Measurements from ENCODE around the gene MYBBP1A. TPM values are rescaled to one million over a fixed set of nuclear protein-coding genes. Genes with fewer than 3 reads are reported as not detected.

The MYBBP1A gene
- total and polyA plus RNA-seq, 2 of the 13 experiments (the other 11 are each of a cell fraction or from before 2014, with no cell fraction given) = 18.6 to 54.8 TPM

DNA sequence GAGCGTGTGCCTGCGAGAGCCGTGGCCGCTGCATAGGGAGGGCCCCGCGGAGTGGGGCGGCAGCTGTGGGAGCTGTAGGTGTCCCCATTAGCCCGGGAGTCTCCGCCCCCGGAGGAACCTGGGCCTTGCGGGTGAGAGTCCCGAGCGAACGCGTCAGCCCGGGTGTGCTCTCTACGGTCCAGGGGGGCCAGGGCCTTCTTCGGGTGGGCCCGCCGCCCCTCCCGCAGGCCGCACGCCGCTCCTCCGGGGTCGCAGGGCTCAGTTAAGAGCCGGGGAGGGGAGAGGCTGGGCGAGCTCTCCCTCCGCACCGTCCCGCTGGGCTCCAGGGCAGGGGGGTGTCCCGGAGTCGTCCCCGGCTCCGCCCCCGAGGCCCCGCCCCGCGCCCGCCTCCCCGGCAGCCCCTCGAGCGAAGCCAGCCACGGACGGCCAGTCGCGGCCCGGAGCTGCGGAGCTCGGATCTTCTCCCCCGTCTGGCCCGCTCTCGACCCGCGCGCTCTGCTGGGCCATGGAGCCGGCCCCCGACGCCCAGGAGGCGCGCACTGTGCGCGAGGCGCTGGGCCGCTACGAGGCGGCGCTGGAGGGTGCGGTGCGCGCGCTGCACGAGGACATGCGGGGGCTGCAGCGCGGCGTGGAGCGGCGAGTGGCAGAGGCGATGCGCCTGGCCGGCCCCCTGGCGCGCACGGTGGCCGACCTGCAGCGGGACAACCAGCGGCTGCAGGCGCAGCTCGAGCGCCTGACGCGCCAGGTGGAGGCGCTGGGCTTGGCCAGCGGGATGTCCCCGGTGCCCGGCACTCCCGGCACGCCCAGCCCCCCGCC lies 29.1 kb upstream of the MYBBP1A start, which contains the start of gene SMTNL2:
Gene SMTNL2 (plus strand): TSS at position 429 of the 816 bp plus-strand sequence. CDS start 77 bp downstream, at position 506.
- POLR2A ChIA-PET = interaction anchor here (1.3 to 1.7 kb wide), 3 partner anchors 16 to 29 kb away, joined by 3 to 5 read pairs (median 4); partner anchors contain the start of gene MYBBP1A
- H3K9me3 ChIP-seq (ENCODE audit: low read length) = no peaks in the 10 kb centered on the region
- in situ Hi-C loops (cut with HindIII; ENCODE audit: extremely low pct_ligation_motif_present, low pct_unique_long_range_greater_than_20kb) = no loop called here
- peak within 1 kb of the TSS; percentile 58 to 73 (median 61) for H3K4me3 ChIP-seq (replicated peaks in 1 of 3; ENCODE audit: insufficient read depth in 1 of 3, low read depth in 2 of 3, low read length in 3 of 3)
- 1% methylated on average over 13 of the region's 100 CpGs for WGBS (ENCODE audit: low lambda C conversion rate)
- H3K36me3 ChIP-seq (replicated peaks in 1 of 2; ENCODE audit: control insufficient read depth in 1 of 2, insufficient read depth in 2 of 2, low read length in 2 of 2) = no peaks in the 10 kb centered on the region
- H3K4me2 ChIP-seq (ENCODE audit: low read depth, low read length) = peak within 1 kb of the TSS; percentile 88
- BruUV-seq (replicated peaks) = no TSS peak
- H4K20me1 ChIP-seq (ENCODE audit: insufficient read depth, low read length) = no peaks in the 10 kb centered on the region
- peak within 1 kb of the TSS; percentile 34 for H3K9ac ChIP-seq (ENCODE audit: insufficient read depth, low read depth, low read length)
- ATAC-seq (peak; percentile 44), DNase-seq (ENCODE audit: low spot score) (no peak), FAIRE-seq (no peak)
- no peak within 1 kb of the TSS for H3K27ac ChIP-seq (ENCODE audit: extremely low read length, insufficient read depth, low read length)
- CTCF ChIA-PET (ENCODE audit: low intra/inter-chr PET ratio, low total read pairs) = interaction anchor here (2.8 kb wide), 1 partner anchor 18 kb away, joined by 13 read pairs; no protein-coding TSS in a partner anchor
- H3K4me1 ChIP-seq (ENCODE audit: insufficient read depth, low read length) = peaks cover 56% of the 10 kb centered on the region
- intact Hi-C loops (cut with micrococcal nuclease; ENCODE audit: unreplicated experiment) = no loop called here
- peaks cover 2 to 47% of the 10 kb centered on the region in 2 experiments; a peak in 4 of 5 replicates for H3K27me3 ChIP-seq (ENCODE audit: control insufficient read depth in 1 of 2, insufficient read depth in 2 of 2, low read length in 2 of 2)
- H2AFZ ChIP-seq (ENCODE audit: low read length) = no peak within 1 kb of the TSS
- H3K79me2 ChIP-seq (ENCODE audit: insufficient read depth, low read length) = no peaks in the 10 kb centered on the region
- TF ChIP-seq TBX2 (CRISPR knock-in tag; IDR thresholded peaks at IDR 0.05; ENCODE audit: borderline replicate concordance) = peak; percentile 19; the same call in 1 of the 2 replicates
- TF ChIP-seq MAX (IDR thresholded peaks at IDR 0.05) = peak; percentile 38; the same call in 1 of the 2 replicates
- 0 out of 2 replicates have a peak, but pooled peaks have one; percentile 5 for TF ChIP-seq ZNF761 (CRISPR knock-in tag; conservative IDR thresholded peaks at IDR 0.05)
- TF ChIP-seq PHF21A (CRISPR knock-in tag; IDR thresholded peaks at IDR 0.05) = no peak
- TF ChIP-seq AFF4 (CRISPR knock-in tag; IDR thresholded peaks at IDR 0.05) = no peak
- TF ChIP-seq MAZ (IDR thresholded peaks at IDR 0.05; ENCODE audit: borderline replicate concordance, low read depth, low read length) = no peak
- TF ChIP-seq MAZ (CRISPR knock-in tag; IDR thresholded peaks at IDR 0.05; ENCODE audit: low read depth) = peak; percentile 37; the same call in 1 of the 2 replicates
- TF ChIP-seq, protein P1, sequence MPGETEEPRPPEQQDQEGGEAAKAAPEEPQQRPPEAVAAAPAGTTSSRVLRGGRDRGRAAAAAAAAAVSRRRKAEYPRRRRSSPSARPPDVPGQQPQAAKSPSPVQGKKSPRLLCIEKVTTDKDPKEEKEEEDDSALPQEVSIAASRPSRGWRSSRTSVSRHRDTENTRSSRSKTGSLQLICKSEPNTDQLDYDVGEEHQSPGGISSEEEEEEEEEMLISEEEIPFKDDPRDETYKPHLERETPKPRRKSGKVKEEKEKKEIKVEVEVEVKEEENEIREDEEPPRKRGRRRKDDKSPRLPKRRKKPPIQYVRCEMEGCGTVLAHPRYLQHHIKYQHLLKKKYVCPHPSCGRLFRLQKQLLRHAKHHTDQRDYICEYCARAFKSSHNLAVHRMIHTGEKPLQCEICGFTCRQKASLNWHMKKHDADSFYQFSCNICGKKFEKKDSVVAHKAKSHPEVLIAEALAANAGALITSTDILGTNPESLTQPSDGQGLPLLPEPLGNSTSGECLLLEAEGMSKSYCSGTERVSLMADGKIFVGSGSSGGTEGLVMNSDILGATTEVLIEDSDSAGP (CRISPR knock-in tag; IDR thresholded peaks at IDR 0.05; ENCODE audit: borderline replicate concordance) = peak; percentile 55; the same call in 1 of the 2 replicates
- TF ChIP-seq THAP7 (CRISPR knock-in tag; IDR thresholded peaks at IDR 0.05) = no peak
- TF ChIP-seq TFDP1 (CRISPR knock-in tag; IDR thresholded peaks at IDR 0.05; ENCODE audit: borderline replicate concordance) = peak; percentile 29; the same call in 1 of the 2 replicates
- peak; percentile 59; the same call in 1 of the 2 replicates for TF ChIP-seq ZFY (CRISPR knock-in tag; IDR thresholded peaks at IDR 0.05)
- 0 out of 2 replicates have a peak, but pooled peaks have one; percentile 6 for TF ChIP-seq MYPOP (CRISPR knock-in tag; IDR thresholded peaks at IDR 0.05)
- no peak for TF ChIP-seq NFIB (CRISPR knock-in tag; IDR thresholded peaks at IDR 0.05; ENCODE audit: borderline replicate concordance)
